ENCODE results near the gene ATP8B1.

DNA sequence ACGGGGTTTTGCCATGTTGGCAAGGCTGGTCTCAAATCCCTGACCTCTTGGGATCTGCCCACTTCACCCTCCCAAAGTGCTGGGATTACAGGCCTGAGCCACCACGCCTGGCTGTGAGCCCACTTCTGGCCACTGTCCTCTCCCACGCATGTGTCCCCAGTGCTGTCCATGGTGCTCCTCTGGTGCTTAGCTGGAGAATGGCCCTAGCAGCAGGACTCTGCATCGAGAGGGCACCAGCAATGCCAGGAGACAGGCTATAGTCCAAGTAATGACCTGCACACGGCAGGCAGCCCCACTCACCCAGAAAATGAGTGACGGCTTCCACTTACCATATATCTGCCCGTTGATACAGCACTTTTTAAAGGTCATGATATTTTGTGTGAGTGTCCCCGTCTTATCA lies 115.1 kb downstream of the ATP8B1 start:
- TF ChIP-seq CTCF (conservative IDR thresholded peaks at IDR 0.05 in 1 of 2, IDR thresholded peaks at IDR 0.05 in 1 of 2; ENCODE audit: extremely low read depth in 1 of 2, insufficient read depth in 1 of 2, low read depth in 1 of 2, low read length in 2 of 2): no peak
- no peak for TF ChIP-seq EZH2 (IDR thresholded peaks at IDR 0.05; ENCODE audit: borderline replicate concordance, low read length)
